RPMI8226 (cell line): ENCODE measurements around the gene PARP6.

ENCODE experiments used
- DNase-seq: peaks from one replicate; pipeline ENCODE4 v3.0.0-alpha.2; 2015

Gene PARP6, protein sequence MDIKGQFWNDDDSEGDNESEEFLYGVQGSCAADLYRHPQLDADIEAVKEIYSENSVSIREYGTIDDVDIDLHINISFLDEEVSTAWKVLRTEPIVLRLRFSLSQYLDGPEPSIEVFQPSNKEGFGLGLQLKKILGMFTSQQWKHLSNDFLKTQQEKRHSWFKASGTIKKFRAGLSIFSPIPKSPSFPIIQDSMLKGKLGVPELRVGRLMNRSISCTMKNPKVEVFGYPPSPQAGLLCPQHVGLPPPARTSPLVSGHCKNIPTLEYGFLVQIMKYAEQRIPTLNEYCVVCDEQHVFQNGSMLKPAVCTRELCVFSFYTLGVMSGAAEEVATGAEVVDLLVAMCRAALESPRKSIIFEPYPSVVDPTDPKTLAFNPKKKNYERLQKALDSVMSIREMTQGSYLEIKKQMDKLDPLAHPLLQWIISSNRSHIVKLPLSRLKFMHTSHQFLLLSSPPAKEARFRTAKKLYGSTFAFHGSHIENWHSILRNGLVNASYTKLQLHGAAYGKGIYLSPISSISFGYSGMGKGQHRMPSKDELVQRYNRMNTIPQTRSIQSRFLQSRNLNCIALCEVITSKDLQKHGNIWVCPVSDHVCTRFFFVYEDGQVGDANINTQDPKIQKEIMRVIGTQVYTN

DNA sequence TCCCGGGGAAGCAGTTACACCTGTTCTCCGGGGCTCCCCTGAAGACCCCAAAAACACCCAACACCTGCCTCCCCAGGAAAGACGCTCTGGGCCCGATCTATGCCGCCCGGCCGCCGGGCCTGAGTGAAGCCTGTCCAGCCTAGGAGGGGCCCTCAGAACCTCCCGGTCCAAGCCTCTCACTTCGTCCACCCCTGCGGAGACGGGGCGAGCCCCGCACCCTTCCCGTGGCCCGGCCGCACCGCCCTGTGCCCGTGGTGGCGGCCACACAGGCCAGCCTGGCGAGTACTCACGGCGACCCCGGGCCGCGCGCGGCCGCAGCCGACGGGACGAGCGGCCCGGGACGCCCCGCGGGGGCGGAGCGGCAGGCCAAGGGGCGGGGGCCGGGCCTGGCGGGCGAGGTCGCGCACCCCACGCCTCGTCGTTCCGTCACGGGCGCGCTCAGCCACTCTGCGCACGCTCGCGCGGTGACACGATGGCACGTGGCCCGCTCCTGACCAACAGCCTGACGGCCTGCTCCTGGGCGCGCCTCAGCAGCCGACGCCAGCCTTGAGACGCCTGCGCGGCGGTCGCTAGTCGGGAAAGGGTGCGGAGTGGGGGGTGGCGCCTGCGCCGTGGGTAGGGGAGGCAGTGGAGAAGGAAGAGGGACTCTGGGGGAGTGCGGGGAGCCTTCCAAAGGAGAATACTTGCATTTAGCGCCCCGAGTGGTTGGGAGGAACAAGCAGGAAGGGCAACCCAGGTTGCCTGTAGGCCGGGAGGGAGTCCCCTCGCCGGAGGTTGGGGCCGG lies at the start of gene PARP6:
TSS of gene PARP6 (minus strand) at position 342 of the 784 bp plus-strand sequence. CDS start 5,077 bp downstream, outside the sequence.
- peak; percentile 100 for DNase-seq

DNA sequence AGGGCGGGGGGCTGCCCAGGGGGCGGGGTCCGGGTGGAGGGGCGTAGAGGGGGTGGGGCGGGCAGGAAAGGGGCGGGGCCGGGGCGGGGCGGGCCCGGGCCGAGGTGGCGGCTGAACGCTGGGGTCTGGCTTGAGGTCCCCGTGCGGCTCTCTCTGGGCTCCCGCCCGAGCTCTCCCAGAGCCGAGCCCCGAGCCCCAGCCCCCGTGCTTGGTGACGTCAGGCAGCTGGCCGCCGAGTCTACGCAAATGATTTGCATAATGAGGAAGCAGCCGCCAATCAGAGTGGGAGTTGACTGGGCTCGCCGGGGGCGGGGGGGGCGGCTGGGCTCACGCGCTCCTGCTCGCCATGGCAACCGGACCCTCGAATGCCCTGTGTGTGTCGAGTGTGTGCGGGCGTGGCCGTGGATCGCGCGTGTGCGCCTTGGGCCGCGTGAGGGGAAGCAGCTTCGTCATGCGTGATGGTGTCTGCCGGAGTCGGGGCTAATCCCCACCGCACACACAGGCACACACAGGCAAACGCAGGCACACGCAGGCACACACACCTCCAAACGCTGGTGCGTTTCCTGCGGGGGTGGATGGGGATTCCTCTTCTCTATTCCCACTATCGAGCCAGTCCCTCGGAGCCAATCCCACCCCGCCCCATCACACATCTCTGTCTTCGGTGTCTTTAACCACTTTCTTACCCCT lies 47.8 kb upstream of the PARP6 start, which contains the start of gene CELF6:
TSS of gene CELF6 (minus strand) at position 173 of the 687 bp plus-strand sequence. CDS start 283 bp downstream, outside the sequence.
- peak; percentile 81 for DNase-seq

DNA sequence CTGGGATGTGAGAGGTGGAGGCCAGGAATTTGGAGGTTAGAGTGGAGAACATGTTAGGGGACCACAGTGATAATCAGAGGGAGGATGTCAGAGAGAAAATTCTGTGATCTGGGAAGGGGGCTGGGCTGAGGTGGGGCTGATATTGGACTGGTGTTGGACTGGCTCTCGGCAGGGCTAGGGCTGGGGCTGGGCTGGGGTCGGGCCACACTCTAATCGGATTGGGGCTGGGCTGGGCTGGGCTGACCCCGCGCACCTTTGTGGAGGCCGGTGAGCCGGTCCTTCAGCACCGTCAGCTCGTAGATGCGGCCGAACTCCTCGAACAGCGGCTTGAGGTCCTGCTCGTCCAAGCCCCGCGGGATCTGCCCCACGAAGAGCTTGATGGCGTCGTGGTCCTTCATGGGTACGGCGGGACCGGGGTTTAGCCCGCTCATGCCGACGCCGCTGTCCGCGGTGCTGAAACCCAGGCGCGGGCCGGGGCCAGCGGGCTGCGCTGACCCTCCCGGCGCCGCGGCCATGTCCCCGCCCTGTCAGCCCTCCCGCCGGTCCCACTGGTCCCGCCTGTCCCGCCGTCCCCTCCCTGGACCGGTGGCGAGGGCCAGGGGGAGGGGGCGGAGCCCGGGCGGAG lies 47.1 kb upstream of the PARP6 start:
- DNase-seq, result peak; percentile 75

DNA sequence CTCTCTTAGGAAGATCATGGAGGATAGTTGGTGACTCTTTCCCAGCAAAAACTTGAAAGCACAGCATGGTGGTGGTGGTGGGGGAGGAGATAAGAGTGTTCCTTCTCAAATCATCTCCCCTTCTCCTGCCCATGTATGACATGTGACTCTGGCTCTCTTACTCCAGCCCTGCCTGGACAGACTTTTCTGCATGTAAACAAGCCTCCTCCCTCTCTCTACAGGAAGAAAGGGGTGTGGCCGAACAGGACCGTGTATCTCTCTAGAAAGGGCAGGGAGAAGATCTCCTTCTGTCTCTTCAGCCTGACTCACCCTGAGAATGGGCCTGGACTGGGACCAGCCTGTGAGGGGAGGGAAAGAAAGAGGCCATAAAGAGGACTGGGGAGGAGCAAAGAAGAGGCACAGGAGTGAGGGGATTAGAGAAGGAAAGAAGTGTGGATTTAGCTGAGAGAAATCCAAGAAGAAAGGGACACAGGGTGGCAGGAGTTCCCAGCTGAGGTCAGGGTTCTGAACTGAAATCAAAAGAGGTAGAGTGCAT lies 46.1 kb upstream of the PARP6 start:
- peak; percentile 47 for DNase-seq

DNA sequence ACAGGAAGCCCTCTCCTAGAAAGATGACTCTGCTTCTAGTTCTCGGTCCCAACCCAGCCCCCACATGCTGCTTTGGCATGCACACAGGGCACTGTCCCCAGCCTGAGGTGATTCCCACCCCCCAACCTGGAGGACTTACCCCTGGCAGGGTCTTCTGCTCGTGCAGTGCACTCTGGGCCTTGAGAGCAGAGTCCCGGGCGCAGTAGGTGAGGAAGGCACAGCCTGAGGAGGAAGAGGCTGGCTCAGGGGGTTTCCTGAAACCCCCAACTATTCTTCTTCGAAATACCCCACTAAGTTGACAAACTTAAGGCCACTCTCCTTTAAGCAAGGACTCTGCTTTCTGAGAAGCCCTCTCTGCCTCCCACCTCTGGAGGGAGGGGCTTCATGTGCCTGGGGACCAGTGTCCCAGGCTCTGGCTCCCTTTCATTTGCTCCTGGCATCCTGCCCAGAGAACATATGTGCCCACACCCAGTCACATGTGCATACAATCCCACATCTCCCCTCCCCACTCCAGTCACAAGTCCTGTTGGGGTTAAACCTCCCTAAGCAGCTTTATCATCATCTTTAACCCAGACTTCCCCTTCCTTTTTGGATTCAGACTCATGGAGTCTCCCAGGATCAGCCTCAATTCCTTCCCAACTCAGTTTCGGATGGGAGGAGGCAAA lies 43.5 kb upstream of the PARP6 start:
- peak; percentile 66 for DNase-seq

DNA sequence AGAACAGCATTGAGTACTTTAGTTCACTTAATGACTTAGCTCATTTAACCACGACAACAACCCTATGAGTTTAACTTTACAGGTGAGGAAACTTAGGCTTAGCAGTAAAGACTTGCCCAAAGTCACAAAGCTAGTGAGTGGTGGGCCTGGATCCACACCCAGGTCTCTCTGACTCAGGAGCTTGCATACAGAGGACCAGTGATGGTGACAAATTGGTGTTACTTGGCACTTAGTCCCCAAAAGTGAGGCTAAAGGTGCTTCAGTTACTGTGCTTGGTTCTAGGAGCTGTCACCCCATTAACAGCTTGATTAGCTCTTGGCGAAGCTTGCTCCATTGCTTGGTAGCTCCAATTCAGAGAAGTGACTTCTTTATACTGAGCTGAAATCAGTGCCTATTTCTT lies 41.5 kb upstream of the PARP6 start:
- no peak for DNase-seq

DNA sequence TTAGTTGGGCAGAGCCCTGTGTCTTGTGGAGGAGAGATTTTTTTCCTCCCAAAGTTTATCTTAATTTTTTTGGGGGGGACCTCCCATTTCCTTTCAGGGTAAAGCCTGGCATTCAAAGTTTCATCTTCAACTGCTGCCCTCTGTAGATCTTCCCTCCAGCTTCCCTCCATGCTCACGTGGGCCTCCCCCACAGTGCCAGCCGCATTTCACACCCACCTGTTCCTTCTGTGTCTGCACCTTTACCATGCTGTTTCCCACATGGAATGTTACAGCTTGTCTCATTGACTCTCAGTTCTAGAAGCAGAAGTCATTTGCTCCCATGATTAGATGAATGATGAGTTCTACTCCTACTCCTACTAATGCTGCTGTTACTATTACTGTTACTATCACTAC lies 41.1 kb upstream of the PARP6 start:
- no peak for DNase-seq

DNA sequence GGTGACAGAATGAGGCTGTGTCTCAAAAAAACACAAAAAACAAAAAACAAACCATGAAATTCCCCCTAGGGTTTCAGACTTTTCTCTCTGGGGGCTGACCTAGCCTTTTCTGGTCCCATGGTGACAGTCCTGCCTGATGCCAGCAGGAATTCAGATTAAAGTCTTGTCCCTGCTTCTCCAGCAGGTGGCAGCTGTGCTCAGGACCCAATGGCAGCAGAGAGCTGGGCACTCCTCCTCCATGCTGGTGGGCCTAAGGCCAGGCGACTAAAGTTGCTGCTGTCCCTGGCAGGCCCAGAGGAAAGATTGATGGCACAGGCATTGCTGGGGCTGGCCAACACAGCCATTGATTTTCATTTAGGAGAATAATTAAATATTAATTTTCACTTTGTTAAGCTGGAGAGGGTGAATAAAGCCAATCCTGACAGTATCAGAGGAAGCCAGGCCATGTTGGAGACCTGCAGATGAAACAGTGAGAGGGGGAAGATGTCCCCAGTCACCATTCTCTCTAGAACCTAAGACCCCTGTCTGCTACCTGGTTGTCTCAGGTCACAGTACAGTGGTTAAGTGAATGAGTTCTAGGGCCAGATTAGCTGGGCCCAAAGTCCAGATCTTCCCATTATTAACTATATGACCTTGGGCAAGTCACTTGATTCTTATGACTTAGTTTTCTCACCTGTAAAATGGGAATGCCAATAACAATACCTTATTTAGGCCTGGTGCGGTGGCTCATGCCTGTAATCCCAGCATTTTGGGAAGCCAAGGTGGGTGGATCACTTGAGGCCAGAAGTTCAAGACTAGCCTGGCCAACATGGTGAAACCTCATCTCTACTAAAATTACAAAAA lies 40.5 kb upstream of the PARP6 start:
- peak; percentile 80 for DNase-seq

DNA sequence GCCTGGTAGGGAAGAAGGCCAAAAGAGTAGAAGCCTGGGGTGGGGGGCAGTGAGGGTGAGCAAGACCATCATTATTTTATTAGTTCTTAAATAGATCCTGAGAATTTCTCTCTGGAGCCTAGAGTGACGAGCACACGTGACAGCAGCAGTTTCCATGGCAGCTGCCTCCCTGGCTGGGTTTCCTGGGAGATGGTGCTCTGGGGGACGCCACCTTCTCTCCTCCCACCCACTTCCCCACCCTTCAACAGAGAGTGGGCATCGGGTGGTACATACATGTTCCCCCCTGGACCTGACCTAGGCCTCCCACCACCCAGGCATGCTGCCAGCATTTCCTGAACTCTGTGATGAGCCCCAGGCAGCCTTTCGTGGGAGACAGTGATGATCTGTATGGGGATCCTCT lies 34.7 kb upstream of the PARP6 start:
- DNase-seq, result no peak

DNA sequence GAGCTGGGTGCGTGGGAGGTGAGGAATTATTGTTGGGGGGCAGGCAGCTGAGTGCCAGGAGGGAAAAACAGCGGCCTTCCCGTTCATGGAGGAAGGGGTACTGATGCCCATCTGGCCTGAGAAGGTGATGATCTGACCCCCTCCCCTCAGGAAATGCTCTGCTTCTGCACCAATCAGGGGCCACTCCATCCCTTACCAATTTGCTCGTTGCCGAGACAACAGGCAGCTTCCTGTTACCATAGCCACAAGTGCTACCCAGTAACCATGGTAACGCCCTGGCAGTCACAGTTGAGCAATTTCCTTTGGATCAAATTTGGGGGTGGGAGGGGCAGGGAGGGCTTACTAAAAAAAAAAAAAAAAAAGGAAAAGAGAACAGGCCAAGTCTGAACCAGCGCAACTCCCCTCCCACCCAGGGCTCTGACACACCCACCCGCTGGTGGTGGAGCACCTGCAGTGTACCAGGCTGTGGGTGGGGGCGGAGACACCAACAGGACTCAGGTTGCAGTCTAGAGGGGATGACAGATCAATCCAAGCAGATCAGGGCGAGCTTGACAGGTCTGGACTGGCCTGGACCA lies 33.9 kb upstream of the PARP6 start:
- DNase-seq, result peak; percentile 56

DNA sequence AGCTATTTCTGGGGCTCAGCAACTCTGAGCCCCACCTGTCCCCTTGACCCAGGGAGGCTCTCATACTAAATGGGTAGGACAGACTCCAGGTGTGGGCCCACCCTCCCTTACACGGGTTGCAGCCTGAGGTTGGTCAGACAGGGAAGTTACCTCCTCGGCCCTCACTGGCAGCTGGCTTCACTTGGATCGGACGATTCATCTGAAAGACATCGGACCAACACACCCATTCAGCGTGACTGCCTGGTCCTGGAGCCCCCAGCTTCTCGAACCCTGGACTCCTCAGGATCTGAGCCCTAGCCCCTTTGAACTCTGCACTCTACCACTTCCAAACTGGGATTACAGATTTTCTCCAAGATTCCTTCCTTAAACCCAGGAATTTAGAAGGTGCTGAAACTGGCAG lies 32.2 kb upstream of the PARP6 start:
- DNase-seq, result no peak

DNA sequence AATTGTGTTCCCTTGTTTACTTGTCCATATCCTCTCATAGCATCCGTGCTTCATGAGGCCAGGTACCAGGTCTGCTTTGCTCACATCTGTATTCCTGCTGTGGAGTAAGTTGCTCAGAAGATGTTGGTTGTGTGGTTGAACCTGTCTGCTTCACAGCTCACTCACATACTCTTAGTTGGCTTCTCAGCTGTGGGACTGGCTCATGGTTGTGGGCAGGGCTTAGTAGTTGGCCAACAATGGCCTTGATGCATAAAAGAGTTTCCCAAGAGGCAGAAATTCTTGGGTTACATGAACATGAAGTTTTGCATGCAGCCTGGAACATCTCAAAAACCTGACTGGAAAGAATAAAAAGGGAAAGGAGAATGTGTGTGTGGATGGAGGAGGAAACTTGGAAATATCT lies 30.6 kb upstream of the PARP6 start:
- no peak for DNase-seq

DNA sequence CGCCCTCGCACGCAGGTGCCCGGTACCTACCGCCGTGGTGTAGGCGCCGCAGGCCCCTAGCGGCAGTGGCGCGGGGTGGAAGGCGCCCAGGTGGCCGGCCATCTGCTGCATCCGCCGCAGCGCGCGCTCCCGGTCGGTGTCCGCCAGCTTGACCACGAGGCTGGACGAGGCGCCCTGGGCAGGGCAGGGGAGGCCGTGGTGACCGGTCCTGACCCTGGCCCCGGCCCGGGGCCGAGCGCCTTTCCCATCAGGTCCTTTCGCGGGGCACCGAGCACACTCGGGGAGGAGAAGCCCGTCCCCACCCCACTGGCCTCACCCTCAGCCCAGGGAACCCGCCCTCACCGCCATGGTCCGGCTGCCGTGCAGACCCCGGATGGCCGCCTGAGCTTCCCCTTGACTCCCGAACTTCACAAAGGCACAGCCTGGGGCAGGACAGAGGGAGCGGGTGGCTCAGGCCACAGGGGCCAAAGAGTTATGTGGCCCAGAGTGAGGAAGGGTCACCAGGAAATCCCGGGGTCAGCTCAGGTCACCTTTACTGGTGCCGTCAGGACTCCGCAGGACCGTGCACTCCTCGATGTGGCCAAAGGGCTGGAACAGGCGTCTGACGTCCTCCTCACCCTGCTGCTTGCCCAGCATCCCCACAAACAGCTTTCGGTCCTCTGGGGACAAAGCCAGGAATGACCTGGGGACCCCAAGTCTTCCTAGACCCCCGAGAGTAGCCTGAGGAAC lies 17.4 kb upstream of the PARP6 start:
- no peak for DNase-seq

DNA sequence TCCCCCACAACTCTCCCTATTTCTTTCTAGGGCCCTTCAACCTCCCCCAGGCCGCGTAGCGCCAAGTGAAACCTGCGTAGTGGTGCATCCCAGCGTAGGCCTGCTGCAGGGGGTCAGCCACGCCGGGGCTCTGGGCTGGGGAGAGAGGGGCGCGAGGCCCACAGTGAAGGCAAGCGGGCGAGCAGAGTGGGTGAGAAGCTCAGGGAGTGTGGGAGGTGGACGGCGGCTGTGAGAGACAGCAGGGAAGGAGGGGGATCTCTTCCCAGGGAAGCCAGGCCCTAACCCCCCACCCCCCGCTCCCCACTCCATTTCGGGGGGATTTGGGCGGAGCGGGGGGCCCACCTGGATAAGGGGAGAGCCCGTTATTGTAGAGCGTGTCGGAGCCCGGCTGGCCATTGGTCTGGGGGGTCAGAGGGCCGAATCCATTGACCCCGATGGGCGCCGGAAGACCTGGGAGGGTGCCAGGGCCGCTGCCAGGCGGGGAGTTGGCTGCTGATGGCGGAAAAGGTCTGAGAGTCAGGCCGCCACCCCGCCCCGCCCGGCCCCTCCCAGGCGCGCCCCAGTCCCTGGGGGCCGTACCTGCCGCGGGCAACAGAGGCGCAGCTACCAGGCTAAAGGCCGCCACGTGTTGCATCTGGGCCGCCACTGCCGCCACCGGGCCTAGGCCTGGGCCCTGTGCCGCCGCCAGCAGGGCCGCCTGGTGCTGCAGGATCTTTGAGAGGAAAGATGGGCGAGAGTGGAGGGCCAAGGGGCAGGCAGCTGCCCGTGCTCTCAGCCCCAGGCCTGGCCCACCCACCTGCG lies 16.6 kb upstream of the PARP6 start:
- no peak for DNase-seq

DNA sequence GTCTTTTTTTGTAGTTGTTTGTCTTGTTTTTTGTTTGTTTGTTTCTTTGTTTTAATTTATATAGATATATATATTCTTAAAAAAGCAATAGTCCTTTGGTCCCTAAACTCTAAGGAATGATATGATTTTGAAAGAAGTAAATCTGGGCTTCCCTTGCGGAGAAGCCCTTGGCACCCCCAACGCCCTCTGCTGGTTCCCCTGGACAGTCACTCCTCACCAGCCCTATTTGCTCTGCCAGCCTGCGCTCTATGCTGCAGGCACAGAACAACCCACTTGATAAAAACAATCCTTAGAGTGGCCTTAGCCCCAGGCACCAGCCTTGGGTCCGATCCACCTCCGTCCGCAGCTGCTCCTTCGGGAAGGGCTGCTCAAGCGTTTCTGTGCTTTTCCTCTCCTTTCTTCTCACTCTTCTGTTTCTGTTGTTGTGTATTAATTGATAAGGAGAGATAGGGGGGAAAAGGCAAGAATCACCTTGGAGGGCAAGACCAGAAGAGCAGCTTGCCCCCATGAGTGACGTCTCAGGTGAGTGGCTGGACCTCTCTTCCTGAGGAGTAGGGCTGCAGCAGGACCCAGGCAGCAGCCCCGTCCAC lies 13.7 kb upstream of the PARP6 start:
- peak; percentile 78 for DNase-seq

DNA sequence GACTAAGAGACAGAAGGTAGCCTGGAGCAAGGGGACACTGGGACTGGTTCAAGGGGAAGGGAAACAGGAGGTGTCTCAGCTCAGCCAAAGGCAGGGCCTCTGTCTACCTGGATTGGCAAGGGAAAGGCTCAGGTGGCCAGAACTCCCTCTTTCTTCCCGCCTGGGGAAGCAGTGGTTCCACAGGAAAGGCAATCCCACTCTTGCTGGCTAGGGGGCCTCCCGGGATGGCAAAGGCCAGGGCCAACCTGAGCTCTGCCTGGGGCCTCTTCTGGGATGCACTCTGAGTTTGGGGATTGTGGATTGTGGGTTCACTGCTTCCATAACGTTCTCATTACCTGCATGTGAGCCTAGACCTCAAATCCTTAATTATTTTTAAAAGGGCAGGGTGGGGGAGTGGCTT lies 13.0 kb upstream of the PARP6 start:
- DNase-seq, result no peak

DNA sequence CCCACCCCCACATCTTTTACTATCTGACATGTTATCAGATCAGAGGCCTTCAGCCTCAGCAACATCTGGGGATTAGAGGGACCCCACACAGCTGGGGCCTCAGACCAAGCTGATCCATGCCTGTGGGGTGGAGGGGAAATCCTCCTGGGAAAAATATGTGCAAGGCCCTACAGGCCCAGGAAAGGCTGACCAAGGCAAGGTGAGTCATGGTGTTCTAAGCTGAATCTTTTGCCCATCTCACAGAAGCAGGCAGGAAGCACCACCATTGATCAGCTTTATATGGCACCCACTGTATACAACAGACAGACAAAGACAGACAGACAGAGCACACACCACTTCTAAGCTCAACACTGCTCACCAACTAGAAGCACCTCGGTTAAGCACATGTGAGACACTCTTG lies 12.4 kb upstream of the PARP6 start:
- DNase-seq, result no peak

DNA sequence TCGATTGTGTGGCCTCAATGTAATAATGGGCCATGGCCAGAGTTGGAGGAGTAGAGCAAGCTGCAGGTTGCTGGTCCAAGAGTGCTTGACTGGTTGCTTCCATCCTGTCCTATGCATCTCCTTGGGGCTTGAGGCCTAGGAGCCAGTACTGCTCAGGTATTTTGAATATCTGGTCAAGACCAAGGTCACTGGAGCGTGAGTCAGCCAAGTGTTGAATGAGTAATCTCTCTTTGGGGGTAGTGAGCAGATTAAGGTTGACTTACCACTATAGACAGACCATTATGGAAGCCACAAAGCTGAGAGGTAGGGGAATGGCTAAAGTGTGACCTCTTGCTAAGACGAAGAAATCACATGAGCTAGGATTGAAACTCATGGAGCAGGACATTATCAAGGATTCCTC lies 9.4 kb upstream of the PARP6 start:
- no peak for DNase-seq
